H1 (cell line): Measurements from ENCODE around the gene HOXC11. TPM values are rescaled to one million over a fixed set of nuclear protein-coding genes. Genes with fewer than 3 reads are reported as not detected.

Experiments used
- ATF3 ChIP-seq: IDR thresholded peaks from 2 replicates; pipeline ENCODE4 v1.6.1; 2011; ENCODE audit warnings: low read depth, mild to moderate bottlenecking, low read length; ENCODE audit not compliant: insufficient read depth
- polyA plus RNA-seq, 7 experiments: library from polyadenylated mRNA; depleted of rRNA in 3 of 7; stranded (reverse) in 5 of 7; unstranded in 2 of 7; fragments of >200 nt in 5 of 7; fragments of 200-250 nt in 2 of 7; gene quantifications; 1 replicate in 5 of 7; 2 replicates in 1 of 7; 4 replicates in 1 of 7; pipeline versions ENCODE4 v1.2.1 to v1.2.3, GENCODE V29; 2011 to 2013; ENCODE audit warnings: missing spikeins in 2 of 7, mixed read lengths in 2 of 7
- total RNA-seq: library from RNA; stranded (reverse); fragmentation: NEBNext Ultra II Directional; extraction: Animal tissue kit (Norgen Biotek cat#: 25700); gene quantifications from 2 replicates; pipeline ENCODE4 v1.2.1, GENCODE V29; 2021

HOXC11 gene
- total and polyA plus RNA-seq, 2 of the 8 experiments (the other 6 are each of a cell fraction or from before 2014, with no cell fraction given), result not detected

GRCh38 chr12:53990311-53991076 lies 17.6 kb downstream of the HOXC11 start (continued):
- no peak for TF ChIP-seq ATF3
